Activated CD4-positive, CD25-positive, alpha-beta regulatory T cell treated with anti-CD3 and anti-CD28 coated beads, Interleukin-2, amount 50 U/mL, for 24 hours (primary cell): Measurements from ENCODE around the gene ZMIZ1.
"Not testable (repeated sequence)": the region's sequence is repeated elsewhere in the genome, so short reads cannot be mapped to it uniquely, and the experiment has no call there.

ENCODE experiments used
- ATAC-seq, 2 donors: fragments of 150-1000 bp; cut with Tn5 transposase; one replicate each; pipeline ENCODE4 v1.10.0; 2021; ENCODE audit warnings: mild to moderate bottlenecking in 1 of 2, moderate library complexity in 1 of 2

The ZMIZ1 gene

DNA sequence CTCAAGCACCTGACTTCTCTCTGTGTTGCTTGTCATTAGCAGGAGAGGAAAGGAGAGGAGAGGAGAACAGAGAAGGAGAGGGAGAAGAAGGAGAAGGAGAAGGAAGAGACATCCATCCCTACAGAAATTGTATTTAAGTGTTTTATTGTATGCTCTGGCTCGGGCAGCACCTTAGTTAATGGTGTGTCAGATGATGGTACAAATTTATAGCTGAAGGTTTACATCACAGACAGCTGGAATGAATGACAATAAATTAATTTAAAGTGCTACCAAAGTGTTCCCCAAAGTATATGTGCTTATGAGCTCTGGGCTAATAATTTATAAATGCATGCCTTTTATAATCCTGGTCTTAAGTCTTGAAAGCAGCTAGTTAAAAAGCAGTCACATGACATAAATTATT is 38.1 kb upstream of the ZMIZ1 start:
- no peak for ATAC-seq

DNA sequence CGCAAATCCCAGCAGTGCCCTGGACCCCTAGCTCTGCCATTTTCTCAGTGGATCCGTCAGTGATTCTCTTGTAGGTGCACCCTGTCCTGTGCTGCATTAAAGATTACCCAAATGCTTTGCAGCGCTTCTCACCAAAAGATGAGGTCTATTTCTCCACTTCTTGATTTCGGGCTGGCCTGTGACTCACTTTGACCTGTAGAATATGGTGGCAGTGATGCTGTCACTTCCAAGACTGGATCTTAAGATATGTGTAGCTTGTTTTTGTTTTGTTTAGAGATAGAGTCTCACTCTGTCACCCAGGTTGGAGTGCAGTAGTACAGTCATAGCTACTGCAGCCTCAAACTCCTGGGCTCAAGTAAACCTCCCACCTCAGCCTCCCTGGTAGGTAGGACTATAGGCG is 37.0 kb upstream of the ZMIZ1 start:
- no peak for ATAC-seq

DNA sequence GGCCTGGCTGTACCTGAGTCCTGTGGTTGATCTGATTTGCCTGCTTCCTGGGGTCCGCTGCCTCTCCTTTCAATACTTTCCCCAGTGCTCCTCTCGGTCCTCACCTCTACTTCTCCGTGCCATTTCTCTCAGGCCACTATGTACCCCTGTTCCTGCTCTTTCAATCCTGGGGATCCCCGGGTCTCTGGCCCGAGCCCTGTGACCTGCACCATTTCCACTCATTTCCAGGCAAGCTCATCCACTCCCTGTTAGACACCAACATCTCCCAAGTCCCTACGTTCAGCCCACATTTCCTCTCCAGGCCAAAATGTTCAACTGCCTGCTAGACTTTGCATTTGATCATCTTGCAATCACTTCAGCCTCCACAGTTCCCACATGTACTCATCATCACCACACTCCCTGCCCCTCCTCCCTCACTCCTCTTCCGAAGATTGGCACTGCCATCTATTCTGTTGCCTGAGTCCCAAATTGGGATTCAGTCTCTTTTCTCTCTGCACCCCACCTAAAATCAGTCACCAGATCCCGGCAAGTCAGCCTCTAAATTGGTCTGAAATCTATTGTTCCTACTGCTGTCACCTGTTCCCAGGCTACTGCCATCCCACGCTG is 34.4 kb upstream of the ZMIZ1 start:
- no peak for ATAC-seq

DNA sequence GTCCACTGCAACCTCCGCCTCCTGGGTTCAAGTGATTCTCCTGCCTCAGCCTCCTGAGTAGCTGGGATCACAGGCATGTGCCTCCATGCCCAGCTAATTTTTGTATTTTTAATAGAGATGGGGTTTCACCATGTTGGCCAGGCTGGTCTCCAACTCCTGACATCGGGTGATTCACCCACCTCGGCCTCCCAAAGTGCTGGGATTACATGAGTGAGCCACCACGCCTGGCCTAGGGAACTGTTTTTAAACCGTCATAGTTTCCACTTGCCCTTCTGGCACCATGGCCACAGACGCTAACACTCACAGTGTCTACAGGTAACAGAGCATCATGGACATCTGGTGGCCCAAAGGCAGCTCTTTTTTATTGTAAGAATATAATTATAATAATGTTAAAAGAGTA is 32.4 kb upstream of the ZMIZ1 start:
- ATAC-seq, result not testable (repeated sequence)

DNA sequence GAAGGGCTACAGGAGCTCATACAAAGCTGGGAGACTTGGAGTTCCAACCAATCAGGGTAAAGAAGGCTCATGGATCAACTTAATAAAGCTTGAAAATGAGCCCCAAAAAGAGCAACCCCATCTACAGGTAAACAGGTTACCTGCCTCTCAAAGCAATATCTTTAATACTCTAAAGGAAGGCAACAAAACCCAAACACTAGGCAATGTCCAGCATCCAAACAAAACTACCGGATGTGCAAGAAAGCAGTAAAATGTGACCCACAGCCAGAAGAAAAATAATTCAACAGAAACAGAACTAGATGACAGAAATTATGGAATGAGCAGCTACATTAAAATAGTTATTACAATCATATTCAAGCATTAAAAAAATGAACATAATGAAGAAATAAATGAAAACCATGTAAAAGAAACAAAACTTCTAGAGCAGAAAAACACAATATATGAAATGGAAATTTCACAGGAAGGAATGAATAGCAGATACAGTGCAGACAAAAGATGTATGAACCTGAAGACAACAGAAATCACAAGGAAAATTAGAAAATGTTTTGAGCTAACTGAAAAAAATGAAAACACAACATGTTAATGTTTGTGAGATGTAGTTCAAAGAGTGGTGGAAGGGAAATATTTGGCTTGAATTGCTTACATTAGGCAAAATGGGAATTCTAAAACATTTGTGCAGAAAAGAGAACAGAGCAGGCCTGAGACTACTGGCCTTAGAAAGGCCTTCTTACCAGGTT is 30.5 kb upstream of the ZMIZ1 start:
- no peak for ATAC-seq

DNA sequence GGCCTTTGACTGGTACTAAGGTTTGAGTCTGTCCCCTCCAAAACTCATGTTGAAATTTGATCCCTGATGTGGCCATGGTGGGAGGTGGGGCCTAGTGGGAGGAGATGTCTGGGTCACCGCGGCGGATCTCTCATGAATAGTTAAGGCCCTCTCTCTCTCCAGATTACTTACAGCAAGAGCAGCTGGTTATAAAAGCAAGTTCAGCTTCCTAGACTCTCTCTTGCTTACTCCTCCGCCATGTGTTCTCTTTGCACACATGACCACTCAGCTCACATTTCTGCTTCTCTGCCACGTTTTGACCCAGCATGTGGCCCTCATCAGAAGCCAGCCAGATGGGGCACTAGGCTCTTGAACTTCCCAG is 29.9 kb upstream of the ZMIZ1 start:
- no peak for ATAC-seq

DNA sequence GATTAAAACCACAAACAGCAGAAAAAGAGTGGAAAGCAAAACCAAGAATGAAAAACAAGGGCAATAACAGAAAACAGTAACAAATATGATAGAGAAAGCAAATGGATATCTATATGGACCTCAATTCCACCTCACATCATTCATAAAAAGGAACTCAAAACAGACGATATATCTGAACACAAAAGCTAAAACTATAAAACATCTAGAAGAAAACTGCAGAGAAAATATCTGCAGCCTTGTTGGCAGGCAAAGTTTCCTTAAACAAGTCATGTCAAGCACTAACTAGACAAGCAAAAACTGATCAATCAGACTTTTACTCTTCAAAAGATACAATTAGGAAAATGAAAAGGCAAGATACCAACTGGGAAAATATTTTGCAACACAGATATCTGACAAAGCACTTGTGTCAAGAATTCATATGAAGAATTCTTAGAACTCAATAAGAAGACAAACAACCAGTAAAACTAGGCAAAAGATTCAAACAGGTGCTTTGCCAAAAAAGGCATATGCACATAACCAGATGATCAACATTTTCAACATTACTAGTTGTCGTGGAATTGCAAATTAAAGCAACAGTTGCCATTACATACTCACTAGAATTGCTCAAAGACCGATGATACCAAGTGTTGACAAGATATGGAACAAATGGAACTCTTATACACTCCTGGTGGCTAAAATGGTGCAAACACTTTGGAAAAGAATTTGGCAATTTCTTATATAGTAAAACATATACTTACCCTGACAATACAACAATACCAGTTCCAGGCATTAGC is 25.9 kb upstream of the ZMIZ1 start:
- no peak for ATAC-seq

DNA sequence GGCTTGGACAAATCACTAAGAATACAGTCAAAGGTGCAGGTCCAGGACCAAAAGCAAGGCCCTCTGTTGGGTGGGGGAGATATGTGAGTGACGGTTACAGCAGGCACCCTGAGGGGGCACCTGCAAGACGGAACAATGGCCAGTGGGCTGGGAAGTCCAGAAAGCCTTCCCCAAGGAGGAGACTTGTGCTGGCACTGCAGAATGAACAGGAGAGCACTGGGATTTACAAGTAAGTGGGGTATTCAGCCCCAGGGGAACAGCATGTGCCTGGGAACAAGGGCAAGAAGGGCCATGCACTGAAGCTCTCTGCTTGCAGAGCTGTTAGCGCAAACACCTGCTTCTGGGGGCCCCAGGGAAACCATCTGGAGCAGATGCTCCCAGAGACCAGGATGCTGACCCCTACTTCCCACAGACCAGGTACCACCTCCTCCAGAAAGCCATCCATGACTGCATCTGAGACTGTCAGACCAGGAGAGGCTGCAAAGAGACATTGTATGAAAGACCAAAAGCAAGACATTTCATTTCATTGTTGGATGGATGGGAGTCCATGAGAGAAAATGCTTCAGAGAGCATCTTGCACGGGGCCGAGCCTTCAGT is 24.6 kb upstream of the ZMIZ1 start:
- ATAC-seq, result no peak

DNA sequence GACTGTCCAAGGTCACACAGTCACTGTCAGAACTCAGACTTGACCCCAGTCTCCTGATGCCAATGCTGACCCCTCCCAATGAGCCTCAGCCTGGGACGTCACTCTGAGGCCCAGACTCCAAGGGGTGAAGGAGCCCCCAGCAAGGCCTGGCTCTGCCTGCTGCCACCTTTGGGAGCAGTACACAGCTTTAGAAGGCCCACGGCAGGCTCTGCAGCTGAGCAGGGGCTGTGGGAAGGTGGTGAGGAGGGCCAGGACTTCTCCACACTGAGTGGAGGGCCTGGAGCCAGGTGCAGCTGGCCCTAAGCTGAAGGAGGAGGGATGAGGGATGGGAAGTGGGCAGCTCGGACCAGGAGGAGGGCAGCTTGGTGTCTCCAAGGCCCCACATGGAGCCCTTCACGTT is 23.9 kb upstream of the ZMIZ1 start:
- no peak for ATAC-seq

DNA sequence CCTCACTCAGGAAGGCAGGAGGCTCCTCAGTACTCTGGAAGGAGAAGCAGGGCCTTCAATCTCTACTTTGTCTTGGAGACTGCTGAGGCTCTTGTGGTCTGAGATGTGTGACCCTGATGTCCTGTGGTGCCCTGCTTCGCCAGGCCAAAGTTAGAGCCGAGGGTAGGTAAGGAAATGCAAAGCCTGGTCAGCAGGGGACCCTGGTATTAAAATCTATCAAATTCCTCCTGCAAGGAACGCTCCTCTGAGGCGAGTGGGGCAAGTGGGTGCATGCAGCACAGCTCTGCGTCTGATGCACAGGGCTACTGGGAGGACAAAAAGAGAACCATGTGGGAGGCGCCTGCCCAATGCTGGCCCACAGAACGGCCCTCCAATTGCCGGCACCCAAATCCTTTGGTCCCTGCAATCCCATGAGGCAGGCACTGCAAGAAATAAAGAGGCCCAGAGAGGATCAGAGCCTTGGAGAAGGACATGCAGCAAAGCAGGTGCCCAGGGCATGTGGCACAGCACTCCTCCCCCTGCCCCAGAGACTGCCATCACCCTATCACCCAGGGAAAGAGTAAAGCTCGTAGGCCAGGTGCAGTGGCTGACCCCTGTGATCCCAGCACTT is 23.1 kb upstream of the ZMIZ1 start:
- no peak for ATAC-seq

DNA sequence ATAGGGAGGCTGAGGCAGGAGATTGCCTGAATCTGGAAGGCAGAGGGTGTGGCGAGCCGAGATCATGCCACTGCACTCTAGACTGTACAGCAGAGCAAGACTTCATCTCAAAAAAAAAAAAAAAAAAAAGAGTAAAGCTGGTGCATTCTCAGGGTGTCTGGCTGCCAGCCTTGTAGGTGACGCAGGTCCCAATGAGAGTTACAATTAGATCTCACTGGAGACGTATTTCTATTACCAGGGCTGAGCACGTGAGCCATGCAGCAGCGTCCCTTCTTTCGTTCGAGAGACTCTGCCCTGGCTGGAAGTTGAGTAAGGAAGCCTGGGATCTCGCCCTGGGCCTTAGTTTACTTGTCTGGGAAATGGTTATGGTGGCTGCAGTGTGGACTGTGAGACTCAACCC is 22.4 kb upstream of the ZMIZ1 start:
- no peak for ATAC-seq

DNA sequence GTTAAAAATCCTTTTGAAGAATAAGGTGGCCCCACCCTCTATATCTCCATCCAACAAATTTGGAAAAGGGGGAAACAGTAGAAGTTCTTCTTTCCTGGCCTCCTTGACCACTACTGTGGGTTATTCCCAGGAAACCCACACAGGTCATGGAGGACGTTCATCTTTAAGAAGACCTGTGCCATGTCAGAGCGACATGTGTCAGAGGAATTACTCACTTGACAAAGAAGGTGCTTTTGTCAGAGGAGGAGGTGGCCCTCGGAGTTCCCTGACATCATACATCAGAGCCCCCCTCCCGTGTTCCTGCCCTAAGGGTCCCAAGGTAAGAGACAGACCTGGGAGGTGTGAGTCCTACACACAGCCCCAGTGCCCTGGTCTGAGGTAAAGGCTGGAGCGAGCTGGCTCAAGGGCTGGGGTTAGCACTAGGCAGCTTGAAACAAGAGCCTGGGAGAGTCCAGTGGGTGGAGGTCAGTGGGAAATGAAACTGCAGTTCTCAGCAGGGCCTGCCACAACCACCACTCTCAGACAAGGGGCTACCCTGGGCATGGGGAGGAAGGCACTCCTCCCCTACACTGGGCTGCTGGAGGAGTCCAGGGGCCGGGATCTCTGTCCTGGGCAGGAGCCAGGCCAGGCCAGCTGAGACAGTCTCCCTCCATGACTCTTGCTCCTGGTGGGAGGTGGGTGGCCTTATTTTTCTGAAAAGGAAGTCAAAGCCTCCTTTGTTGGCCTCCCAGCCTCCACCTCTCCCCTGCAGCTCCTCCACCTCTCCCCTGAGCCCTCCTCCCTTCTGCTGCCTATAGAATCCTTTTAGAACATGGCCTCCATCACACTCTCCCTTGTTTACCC is 21.8 kb upstream of the ZMIZ1 start:
- no peak for ATAC-seq

DNA sequence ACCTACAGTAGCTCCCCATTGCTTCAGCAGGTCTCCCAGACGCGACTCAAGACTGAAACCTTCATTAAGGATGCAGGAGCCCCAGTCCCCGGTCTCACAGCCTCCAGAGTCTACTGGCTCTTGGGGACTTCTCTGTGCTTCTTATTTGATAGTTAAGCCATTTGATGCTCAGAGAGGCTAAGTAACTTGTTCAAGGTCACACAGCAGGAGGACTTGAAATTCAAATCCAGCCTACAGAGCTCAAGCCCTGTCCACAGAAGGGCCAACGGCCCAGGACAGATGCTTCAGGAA is 21.2 kb upstream of the ZMIZ1 start:
- no peak for ATAC-seq

DNA sequence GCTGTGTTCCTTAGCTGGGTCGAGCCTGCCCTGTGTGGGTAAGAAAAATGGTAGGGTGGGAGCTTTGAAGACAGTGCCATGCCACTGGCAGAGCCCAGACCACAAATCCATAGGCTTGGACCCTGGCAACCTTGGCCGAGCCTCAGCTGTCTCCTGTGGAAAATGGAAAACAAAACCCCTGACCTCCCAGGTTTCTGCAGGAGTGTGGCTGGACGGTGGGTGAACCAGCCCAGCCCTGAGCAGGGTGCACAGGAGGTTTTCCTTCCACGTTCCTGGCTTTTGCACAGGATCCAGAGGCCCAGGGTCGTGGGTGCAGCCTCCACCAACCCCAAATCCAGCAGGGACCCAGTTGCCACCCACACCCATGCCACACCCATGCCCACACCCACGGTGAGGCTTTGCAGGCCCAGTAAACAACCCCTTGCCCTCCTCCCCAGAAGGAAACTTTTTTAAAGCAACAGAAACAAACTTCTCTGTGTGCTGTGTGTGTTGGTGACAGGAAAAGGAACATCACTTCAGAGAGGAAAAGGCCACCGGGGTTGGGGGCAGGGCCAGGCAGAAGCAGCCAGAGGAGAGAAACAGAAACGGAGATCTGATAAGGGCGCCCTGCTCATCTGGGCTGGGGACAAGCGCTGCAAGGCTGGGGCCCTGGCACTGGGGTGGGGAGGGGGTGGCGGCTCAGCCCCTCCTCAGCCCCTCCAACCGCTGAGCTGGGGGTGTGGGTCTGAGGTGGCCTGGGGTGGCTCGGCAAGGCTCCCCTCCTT is 20.7 kb upstream of the ZMIZ1 start:
- ATAC-seq, result peak; percentile 64 to 79

DNA sequence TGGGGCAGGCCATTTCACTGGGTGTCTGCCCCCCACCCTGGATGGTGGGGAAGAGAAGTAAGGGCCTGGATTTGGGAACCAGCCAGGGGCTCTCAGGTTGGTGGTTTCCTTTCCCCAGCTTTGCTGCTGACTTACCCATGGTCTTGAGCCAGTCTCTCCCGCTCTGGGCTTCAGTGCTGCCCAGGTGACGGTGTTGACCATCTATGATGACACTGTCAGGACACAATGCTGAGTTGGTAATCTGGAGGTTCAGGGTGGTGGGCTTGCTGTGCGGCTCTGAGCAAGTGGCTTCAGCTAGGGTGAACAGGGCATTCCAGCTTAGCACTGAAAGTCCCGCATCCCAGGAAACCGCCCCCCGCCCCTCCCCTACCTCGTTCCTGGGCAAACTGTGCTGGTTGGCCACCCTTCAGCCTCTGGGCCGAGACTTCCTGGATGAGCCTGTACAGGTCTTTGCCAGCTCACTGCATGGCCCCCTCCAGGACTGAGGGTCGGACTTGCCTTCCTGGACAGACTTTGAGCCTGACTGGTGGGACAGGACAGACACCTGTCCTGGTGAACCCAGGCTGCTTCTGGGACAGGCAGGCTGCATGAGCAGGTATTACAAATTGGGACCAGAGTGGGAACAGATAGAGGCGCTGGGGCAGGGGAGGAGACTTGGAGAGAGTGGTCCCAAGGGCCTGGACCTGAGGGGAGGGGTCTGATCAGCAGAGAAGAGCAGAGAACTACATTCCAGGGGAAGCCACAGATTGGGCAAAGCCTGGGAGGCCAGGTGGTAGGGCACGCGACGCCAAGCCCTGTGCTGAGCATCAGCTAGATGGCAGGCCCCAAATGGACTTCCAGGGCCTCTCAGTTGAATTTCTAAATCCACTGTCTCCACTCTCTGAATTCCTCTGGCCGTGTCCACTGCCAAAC is 19.9 kb upstream of the ZMIZ1 start:
- ATAC-seq, result no peak

DNA sequence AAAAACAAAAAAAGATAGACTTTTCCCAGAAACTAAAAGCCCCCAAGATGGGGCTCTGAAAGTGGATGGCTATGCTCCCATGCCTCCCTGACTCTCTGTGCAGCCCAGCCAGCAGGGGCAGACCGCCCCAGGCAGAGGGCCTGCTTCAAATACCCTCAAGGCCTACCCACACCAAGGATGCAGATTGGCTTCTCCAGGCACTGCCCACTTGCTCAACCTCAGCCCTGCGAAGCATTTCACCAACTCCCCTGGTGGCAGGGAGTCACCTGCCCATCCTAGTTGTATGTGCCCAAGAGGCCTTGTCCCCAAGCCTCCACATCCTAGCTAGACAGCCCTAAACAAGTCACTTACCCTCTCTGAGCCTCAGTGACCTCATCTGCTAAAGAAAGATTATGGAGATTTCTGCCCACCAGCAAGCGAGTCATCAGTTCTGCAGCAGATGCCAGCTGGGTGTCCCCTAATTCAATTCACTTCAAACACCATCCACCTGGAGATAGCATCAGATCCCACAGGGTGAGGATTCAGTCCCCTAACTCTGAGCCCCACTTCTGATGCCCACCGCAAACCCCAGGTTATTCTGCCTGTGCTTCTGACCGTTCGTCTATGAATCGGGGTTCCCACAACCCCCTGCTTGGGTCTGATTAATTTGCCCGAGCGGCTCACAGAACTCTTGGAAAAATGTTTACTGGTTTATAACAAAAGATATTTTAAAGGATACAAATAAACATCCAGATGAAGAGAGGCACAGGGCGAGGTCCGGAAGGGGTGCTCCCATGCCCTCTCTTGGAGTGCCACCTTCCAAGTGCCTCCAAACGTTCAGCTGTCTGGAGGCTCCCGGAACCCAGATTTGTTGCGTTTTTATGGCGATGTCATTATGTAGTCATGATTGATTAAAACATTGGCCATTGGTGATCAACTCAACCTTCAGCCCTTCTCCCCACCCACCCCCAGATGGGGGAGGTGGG is 18.6 kb upstream of the ZMIZ1 start:
- ATAC-seq, result peak in 1 of 2 donors; percentile 46

DNA sequence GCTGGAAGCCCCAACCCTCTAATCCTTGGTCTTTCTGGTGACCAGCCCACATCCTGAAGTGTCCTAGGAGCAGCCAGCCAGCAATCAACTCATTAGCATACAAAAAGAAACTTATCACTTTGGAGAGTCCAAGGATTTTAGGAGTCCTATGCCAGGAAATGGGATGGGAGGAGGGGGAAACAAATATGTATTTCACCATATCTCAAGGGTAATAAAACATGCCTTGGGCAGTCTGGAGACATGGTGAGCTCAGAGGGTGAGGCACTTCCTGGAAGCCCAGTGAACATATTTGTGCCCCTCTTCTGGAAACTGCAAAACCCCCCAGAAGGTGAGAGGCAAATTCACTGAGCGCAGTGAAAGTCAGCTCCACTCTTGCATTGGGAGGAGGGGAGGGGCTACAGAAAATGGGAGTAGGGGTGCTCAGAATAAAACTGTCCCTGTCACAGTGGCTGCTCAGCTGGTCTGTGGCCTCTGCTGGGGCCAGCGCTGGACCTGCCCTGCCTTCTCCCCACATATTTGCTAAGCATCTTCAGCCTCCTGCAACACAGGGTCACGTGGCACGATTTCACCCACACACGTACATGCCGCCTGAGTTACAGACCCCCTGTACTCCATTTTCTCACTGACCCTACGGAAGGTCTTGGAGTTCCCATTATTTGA is 17.7 kb upstream of the ZMIZ1 start:
- ATAC-seq, result no peak

DNA sequence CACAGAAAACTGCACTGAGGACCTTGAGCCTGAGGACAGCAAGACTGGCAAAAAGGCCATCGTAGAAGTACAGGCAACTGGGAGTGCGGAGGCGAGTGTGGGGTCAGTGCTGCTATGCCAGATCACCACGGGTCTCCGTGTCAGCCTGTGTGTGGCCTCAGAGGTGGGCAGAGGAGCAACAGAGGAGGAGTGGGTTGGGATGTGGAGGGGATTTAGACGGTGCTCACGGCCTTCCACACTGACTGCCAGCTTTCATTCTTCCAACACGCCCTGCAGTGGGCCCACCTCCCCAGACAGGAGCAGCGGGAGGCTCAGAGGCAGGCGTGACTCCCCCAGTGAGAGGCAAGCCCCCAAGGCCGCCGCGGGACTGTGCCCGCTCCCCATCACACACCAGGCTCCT is 17.0 kb upstream of the ZMIZ1 start:
- no peak for ATAC-seq
